Medulla oblongata (tissue), 1 donor: Measurements from ENCODE around the gene ATP6V1E1.
A peak's percentile ranks its signal among the peaks of the same experiment; 100 is the strongest.

ENCODE experiments used
- DNase-seq: peaks from one replicate; pipeline ENCODE4 v3.0.0-alpha.2; 2015; ENCODE audit errors: extremely low spot score

The ATP6V1E1 gene

GRCh38 chr22:17633998-17634323 lies 5.4 kb upstream of the ATP6V1E1 start:
- DNase-seq: no peak

DNA sequence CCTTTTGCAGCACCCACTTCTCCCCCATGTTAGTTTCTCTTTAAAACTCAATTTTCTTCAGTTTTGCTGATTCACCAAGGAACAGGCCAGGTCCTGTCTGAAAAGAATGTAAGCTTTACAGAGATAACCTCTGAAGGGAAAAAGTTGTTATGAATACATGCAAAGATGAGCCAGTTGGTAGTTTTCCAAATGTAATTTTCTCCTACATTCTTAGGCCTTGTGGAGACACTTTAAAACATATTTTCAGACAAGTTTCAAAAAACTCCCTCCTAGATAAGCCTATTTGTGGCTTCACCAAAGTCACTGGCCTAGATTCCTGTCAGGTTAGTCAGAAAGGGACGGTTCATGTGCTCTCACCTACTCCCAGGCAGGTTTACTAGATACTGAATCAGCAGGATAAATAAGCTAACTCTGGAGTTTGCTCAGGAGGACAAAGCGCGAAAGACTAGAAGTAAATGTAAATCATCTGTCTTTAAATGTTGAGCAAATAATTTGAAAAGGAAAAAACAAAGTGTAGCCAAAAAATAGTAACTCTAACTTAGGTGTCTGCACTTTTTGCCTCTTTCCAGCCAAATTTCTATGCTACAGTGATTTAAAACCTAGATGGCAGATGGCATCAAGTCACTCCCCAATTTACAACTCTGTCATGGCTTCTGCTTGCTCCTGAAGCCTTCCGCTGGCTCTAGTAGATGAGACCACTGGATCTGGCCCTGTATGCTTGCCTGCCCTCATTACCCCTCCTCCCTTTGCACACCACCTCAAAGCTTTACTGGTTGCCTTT lies 4.9 kb upstream of the ATP6V1E1 start:
- DNase-seq: no peak

DNA sequence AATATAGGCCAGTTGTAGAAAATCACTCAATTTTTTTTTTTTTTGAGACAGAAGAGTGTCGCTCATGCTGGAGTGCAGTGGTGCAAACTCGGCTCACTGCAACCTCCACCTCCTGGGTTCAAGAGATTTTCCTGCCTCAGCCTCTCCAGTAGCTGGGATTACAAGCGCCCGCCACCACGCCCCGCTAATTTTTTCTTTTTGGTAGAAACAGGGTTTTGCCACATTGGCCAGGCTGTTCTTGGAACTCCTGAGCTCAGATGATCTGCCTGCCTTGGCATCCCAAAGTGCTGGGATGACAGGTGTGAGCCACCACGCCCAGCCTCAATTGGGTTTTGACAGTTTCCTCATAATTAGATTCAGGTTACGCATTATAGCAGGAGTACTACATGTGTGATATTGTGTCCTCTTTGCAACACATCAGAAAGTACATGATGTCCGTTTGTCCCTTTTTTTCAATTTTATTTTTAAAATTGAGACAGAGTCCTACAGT lies 2.6 kb upstream of the ATP6V1E1 start:
- no peak for DNase-seq

DNA sequence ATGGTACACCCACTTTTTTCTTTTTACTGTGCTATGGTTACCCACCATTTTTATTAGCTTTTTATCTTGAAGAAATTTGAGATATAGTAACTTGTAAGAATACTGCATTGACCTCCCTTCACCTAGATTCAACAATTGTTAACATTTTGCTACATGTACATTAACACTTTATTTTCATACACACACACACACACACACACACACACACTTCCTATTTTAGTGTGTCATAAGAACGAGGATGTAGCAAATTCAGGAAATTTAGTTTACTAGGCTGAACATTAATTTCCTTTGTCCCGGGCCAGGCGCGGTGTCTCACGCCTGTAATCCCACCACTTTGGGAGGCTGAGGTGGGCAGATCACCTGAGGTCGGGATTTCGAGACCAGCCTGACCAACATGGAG lies 1.1 kb upstream of the ATP6V1E1 start:
- DNase-seq: no peak

DNA sequence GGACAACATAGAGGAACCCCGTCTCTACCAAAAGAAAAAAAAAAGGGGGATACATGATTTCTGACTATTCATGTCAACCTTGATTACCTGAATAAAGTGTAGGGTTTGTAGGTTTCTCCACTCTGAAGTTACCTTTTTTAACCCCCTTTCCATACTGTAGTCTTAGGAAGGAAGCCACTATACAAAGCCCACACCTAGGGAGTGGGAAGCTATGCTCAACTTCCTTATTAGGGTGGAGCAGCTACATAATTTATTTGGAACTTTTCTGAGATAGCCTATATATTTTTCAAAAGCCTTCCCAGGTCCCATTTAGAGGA lies 582 bp upstream of the ATP6V1E1 start:
- DNase-seq: no peak

GRCh38 chr22:17627961-17628405 lies 566 bp downstream of the ATP6V1E1 start:
- peak; percentile 17 for DNase-seq

- no peak for DNase-seq
Observed at GRCh38 chr22:17613280-17613679, 15.3 kb downstream of the ATP6V1E1 start.

DNA sequence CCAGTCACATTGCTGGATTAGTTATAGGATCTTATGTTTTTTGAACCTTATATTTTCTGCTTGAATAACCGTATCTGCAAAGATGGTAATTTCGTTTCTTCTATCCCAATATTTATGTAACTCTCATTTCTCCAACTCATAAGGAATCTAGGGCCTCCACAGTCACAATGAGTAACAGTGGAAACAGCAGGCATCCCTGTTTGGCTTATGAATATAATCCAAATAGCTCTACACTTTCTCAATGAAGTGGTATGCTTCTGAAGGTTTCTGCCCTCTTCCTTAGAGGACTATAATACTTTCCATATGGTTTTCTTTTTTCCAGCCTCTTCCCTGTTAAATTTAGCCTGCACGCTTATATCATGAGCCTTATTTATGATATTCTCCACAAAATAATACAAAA lies 16.5 kb downstream of the ATP6V1E1 start:
- no peak for DNase-seq

- no peak for DNase-seq
Observed at GRCh38 chr22:17607891-17608521, 20.5 kb downstream of the ATP6V1E1 start.

DNA sequence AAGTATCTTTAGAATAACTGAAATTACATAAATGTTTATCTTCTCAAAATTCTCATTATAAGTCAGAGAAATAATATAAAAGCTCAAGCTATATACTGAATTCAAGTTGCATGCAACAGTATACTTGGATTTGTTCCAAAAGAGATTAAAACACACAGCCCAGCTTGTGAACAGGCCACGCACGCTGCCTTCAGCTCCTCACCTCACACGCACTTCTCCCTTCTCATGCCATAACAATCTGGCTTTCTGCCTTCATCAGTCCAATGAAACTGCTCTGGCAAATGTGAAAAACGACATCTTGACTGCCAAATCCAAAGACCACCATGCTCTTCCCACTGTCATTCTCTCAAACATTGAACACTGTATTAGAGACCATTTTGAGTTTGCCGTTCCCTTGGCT lies 22.1 kb downstream of the ATP6V1E1 start:
- no peak for DNase-seq

DNA sequence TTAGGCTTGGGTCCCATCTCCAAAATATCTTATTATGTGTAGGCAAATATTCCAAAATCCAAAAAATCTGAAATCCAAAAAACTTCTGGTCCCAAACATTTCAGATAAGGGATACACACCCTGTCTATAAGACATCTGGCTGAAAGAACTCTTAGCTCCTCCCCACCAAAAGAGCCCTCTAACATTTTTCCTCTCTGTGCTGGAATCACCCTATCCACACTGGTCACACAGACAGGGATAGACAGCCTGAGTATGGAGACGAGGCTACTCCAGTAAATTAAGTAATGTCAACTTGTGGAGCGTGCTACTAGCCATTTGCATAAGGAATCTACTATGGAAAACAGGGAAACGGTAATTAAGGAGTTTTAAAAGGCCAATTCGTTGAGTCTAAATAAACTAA lies 24.9 kb downstream of the ATP6V1E1 start:
- no peak for DNase-seq

- no peak for DNase-seq
Observed at GRCh38 chr22:17601031-17601430, 27.5 kb downstream of the ATP6V1E1 start.

DNA sequence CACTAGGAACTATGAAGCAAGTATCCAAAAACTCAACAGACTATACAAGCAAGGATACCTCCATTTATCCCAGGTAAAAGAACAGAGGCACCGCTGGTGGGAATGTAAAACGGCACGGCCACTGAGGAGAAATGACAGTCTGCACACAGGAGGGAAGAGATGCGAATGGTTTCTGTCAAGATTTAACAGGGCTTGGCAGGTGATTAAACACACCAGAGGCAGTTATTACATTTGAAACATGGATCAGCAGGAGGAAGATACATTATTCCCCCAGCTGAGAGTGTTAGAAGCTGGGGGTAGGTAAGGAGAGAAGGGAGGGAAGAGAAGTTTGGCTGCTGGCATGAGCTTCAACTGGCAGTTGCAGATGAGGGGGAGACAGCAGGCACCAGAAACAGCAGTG lies 30.2 kb downstream of the ATP6V1E1 start:
- DNase-seq: no peak

- DNase-seq: no peak
Observed at GRCh38 chr22:17597217-17597616, 31.3 kb downstream of the ATP6V1E1 start.

GRCh38 chr22:17596226-17596625 lies 32.3 kb downstream of the ATP6V1E1 start:
- DNase-seq: no peak

DNA sequence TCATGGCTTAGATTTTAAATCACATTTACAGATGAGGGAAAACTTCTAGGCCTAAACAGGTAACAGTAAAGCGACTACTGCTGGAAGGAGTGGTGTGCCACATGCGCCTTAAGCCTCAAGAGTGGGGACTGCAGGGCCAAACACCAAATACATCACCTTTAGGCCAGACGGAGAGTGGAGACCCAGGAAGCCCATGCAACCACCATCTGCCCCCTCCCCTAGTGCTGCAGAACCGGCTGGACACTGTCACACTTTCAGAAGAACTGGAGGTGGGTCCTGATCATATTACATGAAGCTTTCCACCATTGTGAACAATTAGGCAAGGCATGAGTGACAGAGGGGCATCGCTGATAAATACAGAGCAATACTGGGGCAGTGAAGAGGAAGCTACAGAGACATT lies 36.3 kb downstream of the ATP6V1E1 start:
- no peak for DNase-seq

GRCh38 chr22:17590586-17590985 lies 38.0 kb downstream of the ATP6V1E1 start:
- DNase-seq: no peak

DNA sequence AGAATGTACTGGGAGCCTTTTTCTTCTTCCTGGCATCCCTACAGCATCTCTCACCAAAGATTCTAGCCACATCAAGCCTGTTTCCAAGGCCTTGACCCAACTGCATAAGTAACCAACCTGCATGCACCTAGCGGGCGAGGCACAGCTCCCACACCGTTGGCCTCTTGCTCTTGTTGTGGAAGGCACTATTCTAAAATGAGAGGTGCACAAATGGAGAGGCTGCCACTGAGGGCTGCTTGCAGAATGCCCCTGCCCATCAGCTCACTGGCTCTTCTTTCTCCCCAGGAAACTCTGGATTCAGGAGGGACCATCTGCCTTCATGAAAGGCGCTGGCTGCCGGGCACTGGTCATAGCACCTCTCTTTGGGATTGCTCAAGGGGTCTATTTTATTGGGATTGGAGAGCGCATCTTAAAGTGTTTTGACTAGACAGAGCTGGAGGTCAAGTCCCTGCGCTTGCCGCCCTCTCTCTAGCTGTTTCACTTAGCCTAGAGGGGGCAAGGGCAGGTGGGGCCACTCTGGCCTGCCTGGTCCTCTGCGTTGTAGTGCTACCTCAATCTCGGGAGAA lies 38.7 kb downstream of the ATP6V1E1 start:
- DNase-seq: no peak

GRCh38 chr22:17588606-17589005 lies 39.9 kb downstream of the ATP6V1E1 start:
- no peak for DNase-seq

GRCh38 chr22:17587629-17588028 lies 40.9 kb downstream of the ATP6V1E1 start:
- no peak for DNase-seq

DNA sequence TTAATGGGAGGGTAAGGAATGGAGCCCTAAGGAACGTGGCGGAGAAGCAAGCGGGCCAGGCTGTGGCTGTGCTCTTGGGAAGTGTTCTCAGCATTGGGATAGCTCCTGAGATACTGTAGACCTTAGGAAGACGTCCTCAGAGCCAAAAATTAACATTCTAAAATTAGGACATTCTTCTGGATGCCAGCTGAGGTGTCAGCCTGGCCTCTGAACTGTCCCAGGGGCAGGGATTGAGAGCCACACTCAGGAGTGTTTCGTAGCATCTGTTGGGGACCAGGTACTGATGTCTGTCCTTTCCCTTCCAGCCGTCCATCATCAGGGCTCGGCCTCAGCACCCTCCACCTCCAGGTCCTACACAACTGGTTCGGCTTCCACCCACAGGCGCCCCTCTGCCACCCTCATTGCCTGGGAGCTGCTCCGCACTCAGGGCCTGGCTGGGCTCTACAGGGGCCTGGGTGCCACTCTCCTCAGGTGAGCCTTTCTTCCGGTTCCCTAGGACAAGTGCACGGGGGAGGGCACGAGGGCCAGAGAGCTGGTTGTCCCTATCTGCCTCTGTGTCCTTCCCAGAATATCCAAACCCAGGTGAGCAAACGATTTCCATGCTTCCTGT lies 41.6 kb downstream of the ATP6V1E1 start:
- DNase-seq: no peak

GRCh38 chr22:17583151-17583550 lies 45.4 kb downstream of the ATP6V1E1 start:
- DNase-seq: no peak

- no peak for DNase-seq
Observed at GRCh38 chr22:17581631-17582030, 46.9 kb downstream of the ATP6V1E1 start.
